Subcutaneous adipose tissue (tissue), 4 donors: Measurements from ENCODE around the gene PTH1R. TPM values are rescaled to one million over a fixed set of nuclear protein-coding genes. Genes with fewer than 3 reads are reported as not detected.

Source experiments
- small RNA-seq: library from RNA; depleted of rRNA; stranded (forward); fragments of <200 nt; gene quantifications from one replicate; pipeline ENCODE3, GENCODE V24; 2016
- total RNA-seq, 4 donors: library from RNA; depleted of rRNA; stranded (reverse); fragments of >200 nt; gene quantifications; one replicate each; pipeline ENCODE4 v1.1.0, GENCODE V29; 2016
- TF ChIP-seq, protein P1 (sequence below): fragments of 450-650 bp; IDR thresholded peaks from one replicate; pipeline ENCODE4 v1.5.1; 2016; ENCODE audit warnings: low read depth, mild to moderate bottlenecking, control low read depth, antibody characterized with exemption, moderate library complexity

PTH1R gene
- total RNA-seq, 4 donors from 2014 or later = 14.8 to 67.8 (median 16.2) TPM

GRCh38 chr3:46948830-46949671, 71.5 kb downstream of the PTH1R start:
- TF ChIP-seq, protein P1, sequence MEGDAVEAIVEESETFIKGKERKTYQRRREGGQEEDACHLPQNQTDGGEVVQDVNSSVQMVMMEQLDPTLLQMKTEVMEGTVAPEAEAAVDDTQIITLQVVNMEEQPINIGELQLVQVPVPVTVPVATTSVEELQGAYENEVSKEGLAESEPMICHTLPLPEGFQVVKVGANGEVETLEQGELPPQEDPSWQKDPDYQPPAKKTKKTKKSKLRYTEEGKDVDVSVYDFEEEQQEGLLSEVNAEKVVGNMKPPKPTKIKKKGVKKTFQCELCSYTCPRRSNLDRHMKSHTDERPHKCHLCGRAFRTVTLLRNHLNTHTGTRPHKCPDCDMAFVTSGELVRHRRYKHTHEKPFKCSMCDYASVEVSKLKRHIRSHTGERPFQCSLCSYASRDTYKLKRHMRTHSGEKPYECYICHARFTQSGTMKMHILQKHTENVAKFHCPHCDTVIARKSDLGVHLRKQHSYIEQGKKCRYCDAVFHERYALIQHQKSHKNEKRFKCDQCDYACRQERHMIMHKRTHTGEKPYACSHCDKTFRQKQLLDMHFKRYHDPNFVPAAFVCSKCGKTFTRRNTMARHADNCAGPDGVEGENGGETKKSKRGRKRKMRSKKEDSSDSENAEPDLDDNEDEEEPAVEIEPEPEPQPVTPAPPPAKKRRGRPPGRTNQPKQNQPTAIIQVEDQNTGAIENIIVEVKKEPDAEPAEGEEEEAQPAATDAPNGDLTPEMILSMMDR = no peak

GRCh38 chr3:46950177-46950576, 72.7 kb downstream of the PTH1R start:
- TF ChIP-seq, protein P1 = no peak

GRCh38 chr3:46950650-46951241, 73.2 kb downstream of the PTH1R start:
- TF ChIP-seq, protein P1 = no peak

DNA sequence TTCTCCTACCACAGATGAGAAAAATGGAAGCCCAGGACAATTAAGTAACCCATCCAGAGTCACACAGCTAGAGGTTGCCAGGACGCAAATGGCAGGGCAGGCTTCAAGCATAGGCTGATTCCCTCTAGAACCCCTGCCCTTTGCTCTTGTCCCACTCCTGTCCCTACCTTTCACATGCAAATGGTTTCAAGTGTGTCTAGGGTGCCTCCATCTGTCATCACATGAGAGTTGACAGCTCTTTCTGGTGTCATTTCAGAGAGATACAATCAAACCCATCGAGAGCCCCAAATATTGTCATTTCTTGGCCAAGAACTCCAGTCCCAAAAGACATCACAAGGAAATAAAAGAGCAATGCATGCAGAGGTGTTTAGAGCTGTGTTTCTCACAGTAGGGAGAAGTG, 75.3 kb downstream of the PTH1R start:
- TF ChIP-seq, protein P1 = no peak

Small RNA genes within 50 kb of the gene (small RNA-seq; reads per million reads assigned to genes)
- not detected for gene AC109583.2

Other genes with a start within 250 kb of the PTH1R start
- gene ALS2CL, start 184.0 kb upstream of the PTH1R start, total RNA-seq = 10 to 100 TPM in 1 of 4 donors, 1 to 10 TPM in 3; 4.4 to 30.3 (median 7.8) TPM
- under 1 TPM in 1 of 4 donors, not detected in 3; 0.88 TPM for gene TMIE, start 176.3 kb upstream of the PTH1R start, total RNA-seq
- gene PRSS50, start 159.9 kb upstream of the PTH1R start, total RNA-seq = not detected
- gene MYL3, start 14.3 kb upstream of the PTH1R start, total RNA-seq = 1 to 10 TPM; 2.0 to 9.8 (median 6.4) TPM
- 10 to 100 TPM; 20.4 to 49.7 (median 30.8) TPM for gene CCDC12, start 99.0 kb downstream of the PTH1R start, total RNA-seq
- gene NBEAL2, start 101.9 kb downstream of the PTH1R start, total RNA-seq = 10 to 100 TPM; 13.4 to 62.2 (median 23.6) TPM